ENCODE results near the gene KCNH4. TPM values are rescaled to one million over a fixed set of nuclear protein-coding genes. Genes with fewer than 3 reads are reported as not detected.

KCNH4 gene
- total and polyA plus RNA-seq, 4 donors, result 0.30 to 2.1 (median 0.78) TPM

Other genes with a start within 250 kb of the KCNH4 start
- gene CNP, start 214.3 kb downstream of the KCNH4 start, total RNA-seq, result 100 to 1,000 TPM; 277 to 654 TPM
- 1,000 to 10,000 TPM in 1 of 2 donors, 100 to 1,000 TPM in 1; 918 to 1,008 TPM for gene CNP, start 214.3 kb downstream of the KCNH4 start, polyA plus RNA-seq (ENCODE audit: insufficient read length in 2 of 2)
- gene DNAJC7, start 163.7 kb downstream of the KCNH4 start, total RNA-seq, result 10 to 100 TPM; 87.3 to 87.6 TPM
- gene DNAJC7, start 163.7 kb downstream of the KCNH4 start, polyA plus RNA-seq (ENCODE audit: insufficient read length in 2 of 2), result 100 to 1,000 TPM; 128 to 133 TPM
- 10 to 100 TPM; 24.7 to 55.8 TPM for gene NKIRAS2, start 161.1 kb downstream of the KCNH4 start, total RNA-seq
- 10 to 100 TPM; 75.8 to 79.6 TPM for gene NKIRAS2, start 161.1 kb downstream of the KCNH4 start, polyA plus RNA-seq (ENCODE audit: insufficient read length in 2 of 2)
- 1 to 10 TPM; 3.0 to 3.1 TPM for gene C17orf113, start 130.5 kb downstream of the KCNH4 start, total RNA-seq
- gene C17orf113, start 130.5 kb downstream of the KCNH4 start, polyA plus RNA-seq (ENCODE audit: insufficient read length in 2 of 2), result 1 to 10 TPM; 3.4 to 4.5 TPM
- gene ZNF385C, start 82.7 kb downstream of the KCNH4 start, total RNA-seq, result 1 to 10 TPM in 1 of 2 donors, under 1 TPM in 1; 0.50 to 3.3 TPM
- 1 to 10 TPM; 4.4 to 7.3 TPM for gene ZNF385C, start 82.7 kb downstream of the KCNH4 start, polyA plus RNA-seq (ENCODE audit: insufficient read length in 2 of 2)
- 10 to 100 TPM in 1 of 2 donors, 1 to 10 TPM in 1; 6.7 to 19.7 TPM for gene DHX58, start 68.4 kb downstream of the KCNH4 start, total RNA-seq
- 1 to 10 TPM; 7.6 to 10.0 TPM for gene DHX58, start 68.4 kb downstream of the KCNH4 start, polyA plus RNA-seq (ENCODE audit: insufficient read length in 2 of 2)
- 10 to 100 TPM; 19.3 to 30.5 TPM for gene KAT2A, start 59.8 kb downstream of the KCNH4 start, total RNA-seq
- gene KAT2A, start 59.8 kb downstream of the KCNH4 start, polyA plus RNA-seq (ENCODE audit: insufficient read length in 2 of 2), result 100 to 1,000 TPM; 103 to 120 TPM
- under 1 TPM; 0.10 to 0.11 TPM for gene HSPB9, start 58.3 kb downstream of the KCNH4 start, total RNA-seq
- under 1 TPM; 0.30 to 0.51 TPM for gene HSPB9, start 58.3 kb downstream of the KCNH4 start, polyA plus RNA-seq (ENCODE audit: insufficient read length in 2 of 2)
- gene RAB5C, start 26.2 kb downstream of the KCNH4 start, total RNA-seq, result 10 to 100 TPM; 61.0 to 95.7 TPM
- 100 to 1,000 TPM; 187 to 189 TPM for gene RAB5C, start 26.2 kb downstream of the KCNH4 start, polyA plus RNA-seq (ENCODE audit: insufficient read length in 2 of 2)
- gene HCRT, start 4.3 kb upstream of the KCNH4 start, total RNA-seq, result not detected
- gene HCRT, start 4.3 kb upstream of the KCNH4 start, polyA plus RNA-seq (ENCODE audit: insufficient read length in 2 of 2), result not detected
- gene GHDC, start 13.4 kb upstream of the KCNH4 start, total RNA-seq, result 10 to 100 TPM in 1 of 2 donors, 1 to 10 TPM in 1; 7.1 to 16.0 TPM
- gene GHDC, start 13.4 kb upstream of the KCNH4 start, polyA plus RNA-seq (ENCODE audit: insufficient read length in 2 of 2), result 10 to 100 TPM; 11.9 to 14.4 TPM
- gene STAT5B, start 95.2 kb upstream of the KCNH4 start, total RNA-seq, result 10 to 100 TPM; 27.2 to 29.1 TPM
- 10 to 100 TPM; 34.9 to 44.1 TPM for gene STAT5B, start 95.2 kb upstream of the KCNH4 start, polyA plus RNA-seq (ENCODE audit: insufficient read length in 2 of 2)
- 1 to 10 TPM; 8.3 to 8.5 TPM for gene STAT5A, start 107.4 kb upstream of the KCNH4 start, total RNA-seq
- gene STAT5A, start 107.4 kb upstream of the KCNH4 start, polyA plus RNA-seq (ENCODE audit: insufficient read length in 2 of 2), result 1 to 10 TPM; 4.3 to 6.7 TPM
- gene STAT3, start 207.3 kb upstream of the KCNH4 start, total RNA-seq, result 10 to 100 TPM; 77.6 to 97.5 TPM
- 10 to 100 TPM; 74.1 to 74.5 TPM for gene STAT3, start 207.3 kb upstream of the KCNH4 start, polyA plus RNA-seq (ENCODE audit: insufficient read length in 2 of 2)
- gene CAVIN1, start 242.1 kb upstream of the KCNH4 start, total RNA-seq, result 100 to 1,000 TPM in 1 of 2 donors, 10 to 100 TPM in 1; 60.5 to 151 TPM
- 10 to 100 TPM; 30.9 to 57.1 TPM for gene CAVIN1, start 242.1 kb upstream of the KCNH4 start, polyA plus RNA-seq (ENCODE audit: insufficient read length in 2 of 2)

Measured in spinal cord (tissue), 4 donors.